GM04503 (cell line): Measurements from ENCODE around the gene FADD.

ENCODE experiments used
- DNase-seq: peaks from one replicate; pipeline ENCODE4 v3.0.0-alpha.2; 2012; ENCODE audit warnings: low read depth

The FADD gene

GRCh38 chr11:70233962-70234361 lies 30.9 kb downstream of the FADD start:
- DNase-seq: no peak

DNA sequence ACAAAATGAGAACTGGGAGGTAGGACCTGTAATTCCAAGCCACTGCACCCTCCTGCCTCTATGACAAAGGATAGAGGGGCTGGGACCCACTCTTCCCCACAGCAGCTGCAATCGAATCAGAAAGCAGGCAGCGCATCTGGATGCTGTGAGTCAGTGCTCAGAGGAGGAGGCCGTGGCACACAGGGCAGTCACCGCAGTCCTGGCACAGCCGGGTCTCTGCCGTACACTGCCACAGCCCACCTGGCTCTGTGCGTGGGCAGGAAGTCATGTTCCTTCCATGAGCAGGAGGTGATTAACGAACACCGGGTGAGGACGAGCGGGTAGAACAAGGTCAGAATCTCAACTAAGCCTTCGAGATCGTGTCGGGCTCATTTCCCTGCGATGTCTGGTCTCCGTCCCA lies 37.2 kb downstream of the FADD start:
- no peak for DNase-seq

- no peak for DNase-seq
These were observed 38.6 kb downstream of the FADD start for GRCh38 chr11:70241709-70242108.

- no peak for DNase-seq
These were observed 39.8 kb downstream of the FADD start for GRCh38 chr11:70242885-70243284.

DNA sequence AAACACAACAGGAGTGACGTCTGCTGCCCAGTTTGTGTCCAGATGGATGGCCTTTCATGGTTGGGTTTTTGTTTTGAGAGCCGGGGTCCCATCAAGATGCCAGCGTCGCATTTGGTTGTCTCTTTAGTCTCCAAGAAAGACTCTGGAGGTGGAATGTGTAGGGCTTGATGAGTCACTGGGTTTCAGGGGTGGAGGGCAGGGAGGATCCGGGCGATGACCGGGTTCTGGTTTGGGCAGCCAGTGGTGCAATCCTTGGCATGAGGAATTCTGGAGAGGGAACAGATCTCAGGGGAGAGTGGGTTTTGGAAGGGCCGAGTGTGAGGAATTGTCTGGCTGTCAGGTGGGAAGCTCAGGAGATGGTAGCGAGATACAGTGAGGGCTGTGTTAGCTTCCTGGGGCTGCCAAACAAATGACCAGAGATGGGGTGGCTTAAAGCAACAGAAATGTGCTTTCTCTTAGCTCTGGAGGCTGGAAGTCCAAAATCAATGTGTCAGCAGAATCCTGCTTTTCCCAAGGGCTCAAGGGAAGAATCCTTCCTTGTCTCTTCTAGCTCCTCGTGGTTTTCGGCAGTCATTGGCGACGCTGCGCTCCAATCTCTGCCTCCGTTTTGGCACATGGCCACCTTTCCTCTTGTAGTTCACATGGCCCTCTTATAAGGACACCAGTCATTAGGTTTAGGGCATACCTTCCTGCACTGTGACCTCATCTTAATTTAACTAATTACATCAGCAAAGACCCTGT lies 41.0 kb downstream of the FADD start:
- no peak for DNase-seq

GRCh38 chr11:70244698-70245097 lies 41.6 kb downstream of the FADD start:
- DNase-seq: no peak

GRCh38 chr11:70246196-70246595 lies 43.1 kb downstream of the FADD start:
- no peak for DNase-seq

- no peak for DNase-seq
These were observed 44.1 kb downstream of the FADD start for GRCh38 chr11:70247042-70247709.

DNA sequence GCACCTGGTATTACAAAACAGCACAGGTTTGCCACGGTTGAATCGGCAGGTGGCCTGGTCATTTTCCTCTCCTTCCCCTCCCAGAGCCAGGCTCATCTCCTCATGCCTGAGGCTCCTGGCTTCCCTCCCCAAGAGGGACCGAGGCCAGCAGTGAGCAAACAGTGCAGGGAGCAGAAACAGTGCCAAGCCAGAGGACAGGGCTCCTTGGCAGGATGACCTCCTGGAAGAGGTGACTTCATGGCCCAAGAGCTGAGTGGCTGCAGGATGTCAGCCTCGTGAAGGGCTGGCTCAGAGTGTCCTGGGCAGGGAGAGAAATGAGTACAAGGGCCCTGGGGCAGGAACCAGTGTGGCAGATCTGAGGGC lies 44.6 kb downstream of the FADD start:
- DNase-seq: no peak

GRCh38 chr11:70250876-70251658 lies 48.0 kb downstream of the FADD start:
- DNase-seq: no peak

DNA sequence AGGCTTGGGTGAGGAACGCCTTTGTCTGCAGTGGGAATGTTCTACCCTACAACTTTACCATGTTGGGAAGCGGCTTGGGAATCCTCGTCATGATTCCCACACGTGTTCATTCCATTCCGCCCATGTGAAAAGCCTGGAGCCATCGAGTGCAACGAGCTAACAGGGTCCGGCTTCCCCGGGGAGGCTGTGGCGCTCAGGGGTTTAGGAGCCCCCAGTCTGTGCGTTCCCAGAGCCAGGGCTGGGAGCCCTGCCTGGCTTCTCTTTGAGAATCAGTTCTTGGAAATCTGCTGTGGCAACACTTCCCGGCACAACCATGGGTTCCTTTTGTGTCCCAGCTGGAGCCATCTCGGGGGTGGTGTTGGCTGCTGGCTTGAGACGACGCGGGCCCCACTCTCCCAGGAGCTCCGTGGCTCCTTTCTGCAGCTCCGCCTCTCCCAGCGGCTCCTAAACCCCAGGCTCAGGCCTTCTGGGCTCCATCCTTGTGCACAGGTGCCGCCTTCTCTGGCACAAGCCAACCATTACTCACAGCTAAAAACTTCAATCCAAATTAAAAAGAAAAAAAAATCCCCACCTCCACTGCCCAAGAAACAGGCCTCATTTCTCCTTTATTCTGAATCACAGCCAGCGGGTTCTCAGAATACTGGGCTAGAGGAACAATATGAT lies 48.7 kb downstream of the FADD start:
- no peak for DNase-seq

- DNase-seq: no peak
These were observed 49.7 kb downstream of the FADD start for GRCh38 chr11:70252844-70253243.

DNA sequence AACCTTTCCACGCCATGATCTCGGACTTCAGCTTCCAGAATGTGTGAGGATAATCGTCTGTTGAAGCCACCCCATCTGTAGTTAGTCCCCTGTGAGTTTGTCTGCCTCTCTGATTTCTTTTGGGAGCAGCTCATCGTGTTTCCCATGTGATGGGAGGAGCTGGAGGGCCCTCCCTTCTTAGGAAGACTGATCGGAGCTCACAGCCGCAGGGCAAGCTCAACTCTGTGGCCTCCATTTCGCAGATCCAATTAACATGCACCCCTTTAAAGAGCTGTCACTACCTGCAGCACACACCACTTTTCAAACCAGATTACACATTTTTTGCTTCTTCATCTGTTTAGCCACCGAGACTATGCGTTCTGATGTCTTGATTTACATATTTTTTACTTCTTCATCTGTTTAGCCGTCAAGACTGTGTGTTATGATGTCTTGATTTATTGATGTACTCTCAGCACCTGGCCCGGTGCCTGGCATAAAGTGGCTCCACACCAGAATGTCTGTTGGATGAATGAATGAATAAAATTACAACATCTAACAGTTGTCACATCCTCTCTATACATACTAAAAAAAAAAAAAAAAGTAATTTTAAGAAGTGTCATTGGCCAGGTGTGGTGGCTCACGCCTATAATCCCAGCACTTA lies 52.5 kb downstream of the FADD start:
- no peak for DNase-seq
